Sigmoid colon (tissue), 7 donors: ENCODE measurements around the gene IL16. TPM values are rescaled to one million over a fixed set of nuclear protein-coding genes. Genes with fewer than 3 reads are reported as not detected.

ENCODE experiments used
- DNase-seq: peaks from one replicate; pipeline ENCODE4 v3.0.0-alpha.2; 2019
- H3K27ac ChIP-seq, 4 donors: fragments of 200-600 bp; sonication (generic); one replicate each; pipeline ENCODE4 v1.5.1; 2016 to 2019; ENCODE audit warnings: mild to moderate bottlenecking in 1 of 4
- H3K27me3 ChIP-seq, 3 donors: fragments of 200-600 bp; sonication (generic); one replicate each; pipeline ENCODE4 v1.5.1; 2019; ENCODE audit warnings: mild to moderate bottlenecking in 1 of 3
- H3K36me3 ChIP-seq, 4 donors: fragments of 200-600 bp; sonication (generic); one replicate each; pipeline ENCODE4 v1.5.1; 2016 to 2019
- H3K4me1 ChIP-seq, 4 donors: fragments of 200-600 bp; sonication (generic); one replicate each; pipeline ENCODE4 v1.5.1; 2017 to 2019
- H3K4me3 ChIP-seq, 4 donors: fragments of 200-600 bp; sonication (generic); one replicate each; pipeline ENCODE4 v1.5.1; 2017 to 2019; ENCODE audit warnings: mild to moderate bottlenecking in 2 of 4, moderate library complexity in 1 of 4
- H3K9me3 ChIP-seq, 4 donors: fragments of 200-600 bp in 3 of 4; sonication (generic) in 3 of 4; one replicate each; pipeline versions ENCODE4 v1.5.1 to v1.6.1; 2013 to 2019
- CTCF ChIP-seq, 4 experiments: fragments of 450-650 bp in 3 of 4; fragments of 200-600 bp in 1 of 4; IDR thresholded peaks; one replicate each; pipeline ENCODE4 v1.5.1; 2016 to 2019; ENCODE audit warnings: antibody characterized with exemption in 4 of 4, mild to moderate bottlenecking in 3 of 4, moderate library complexity in 2 of 4
- EP300 ChIP-seq, 4 donors: sonication (generic); formaldehyde crosslinking; IDR thresholded peaks; one replicate each; pipeline ENCODE4 v1.6.1; 2017; ENCODE audit warnings: antibody characterized with exemption in 4 of 4
- POLR2A ChIP-seq, 2 donors: fragments of 450-650 bp; IDR thresholded peaks; one replicate each; pipeline ENCODE4 v1.6.1; 2016; ENCODE audit warnings: antibody characterized with exemption in 2 of 2, mild to moderate bottlenecking in 2 of 2, moderate library complexity in 2 of 2
- POLR2AphosphoS5 ChIP-seq, 4 donors: sonication (generic); formaldehyde crosslinking; IDR thresholded peaks; one replicate each; pipeline ENCODE4 v1.6.1; 2017; ENCODE audit warnings: antibody characterized with exemption in 4 of 4
- WGBS, 2 donors: extraction: QIAGEN DNeasy Blood & Tissue Kit; methylation state at CpG; one replicate each; pipeline ENCODE4 v1.1.7; 2013; 5-methylcytosine and 5-hydroxymethylcytosine counted together
- intact Hi-C: fragments of 100-400 bp; cut with DNase I; formaldehyde crosslinking; loops from one replicate; pipeline ENCODE4 v1.15.1; 2023
- polyA plus RNA-seq, 3 donors: library from polyadenylated mRNA; stranded (reverse); fragments of 200-250 nt; gene quantifications; one replicate each; pipeline ENCODE4 v1.2.3, GENCODE V29; 2013
- total RNA-seq, 4 donors: library from RNA; depleted of rRNA; stranded (reverse); fragments of >200 nt; gene quantifications; one replicate each; pipeline ENCODE4 v1.1.0, GENCODE V29; 2016
- donor health status: healthy with polysubstance abuse.
- donor health status: Bipolar disorder and iron deficiency.
- donor health status: healthy.

The IL16 gene
- total and polyA plus RNA-seq, 7 donors, result 3.0 to 52.8 (median 8.9) TPM

GRCh38 chr15:81244306-81244705 lies 47.6 kb downstream of the IL16 start:
- Histone ChIP-seq H3K36me3 (no peaks in the 10 kb centered on the region), H3K4me1 (no peaks in the 10 kb centered on the region), H3K9me3 (peaks cover 0 to 5% (median 0%) of the 10 kb centered on the region in 4 donors), H3K27me3 (no peaks in the 10 kb centered on the region), H3K4me3 (no peak overlapping the region), H3K27ac (no peak overlapping the region)
- intact Hi-C loops, result no loop called here
- WGBS, 2 donors, result 64 to 72% methylated on average over 1 of the region's 1 CpG
- no peak for TF ChIP-seq POLR2A (IDR thresholded peaks at IDR 0.05)
- TF ChIP-seq CTCF (IDR thresholded peaks at IDR 0.05), result no peak
- TF ChIP-seq POLR2AphosphoS5 (IDR thresholded peaks at IDR 0.05), result no peak
- TF ChIP-seq EP300 (IDR thresholded peaks at IDR 0.05), result no peak
- DNase-seq, result no peak

- intact Hi-C loops, result no loop called here
- no peaks in the 10 kb centered on the region for H3K36me3 ChIP-seq
- peaks cover 0 to 2% (median 0%) of the 10 kb centered on the region in 4 donors for H3K9me3 ChIP-seq
- TF ChIP-seq CTCF (IDR thresholded peaks at IDR 0.05) (no peak), POLR2A (IDR thresholded peaks at IDR 0.05) (no peak), POLR2AphosphoS5 (IDR thresholded peaks at IDR 0.05) (no peak), EP300 (IDR thresholded peaks at IDR 0.05) (no peak)
- no peak overlapping the region for H3K4me3 ChIP-seq
- H3K27ac ChIP-seq, result no peak overlapping the region
- no peaks in the 10 kb centered on the region for H3K27me3 ChIP-seq
- no peaks in the 10 kb centered on the region for H3K4me1 ChIP-seq
- DNase-seq, result no peak
- 79 to 84% methylated on average over 2 of the region's 2 CpGs for WGBS, 2 donors
Observed at GRCh38 chr15:81253846-81254245, 57.2 kb downstream of the IL16 start.

- H3K4me1 ChIP-seq, result no peaks in the 10 kb centered on the region
- WGBS, 2 donors, result 43 to 57% methylated on average over 5 of the region's 5 CpGs
- H3K36me3 ChIP-seq, result no peaks in the 10 kb centered on the region
- no peaks in the 10 kb centered on the region for H3K27me3 ChIP-seq
- H3K27ac ChIP-seq, result no peak overlapping the region
- no peak for TF ChIP-seq POLR2A (IDR thresholded peaks at IDR 0.05)
- no peak for TF ChIP-seq EP300 (IDR thresholded peaks at IDR 0.05)
- no peak for TF ChIP-seq CTCF (IDR thresholded peaks at IDR 0.05)
- no peak for TF ChIP-seq POLR2AphosphoS5 (IDR thresholded peaks at IDR 0.05)
- H3K4me3 ChIP-seq, result no peak overlapping the region
- DNase-seq, result no peak
- intact Hi-C loops, result no loop called here
- H3K9me3 ChIP-seq, result peaks cover 0 to 2% (median 0%) of the 10 kb centered on the region in 4 donors
Observed at GRCh38 chr15:81254277-81254915, 57.7 kb downstream of the IL16 start.

- no peak overlapping the region for H3K4me3 ChIP-seq
- intact Hi-C loops, result no loop called here
- 82 to 89% methylated on average over 3 of the region's 3 CpGs for WGBS, 2 donors
Observed at GRCh38 chr15:81254916-81255290, 58.2 kb downstream of the IL16 start.

More at GRCh38 chr15:81254916-81255290, 58.2 kb downstream of the IL16 start:
- H3K27ac ChIP-seq, result no peak overlapping the region
- no peaks in the 10 kb centered on the region for H3K27me3 ChIP-seq
- no peaks in the 10 kb centered on the region for H3K4me1 ChIP-seq
- H3K36me3 ChIP-seq, result no peaks in the 10 kb centered on the region
- TF ChIP-seq EP300 (IDR thresholded peaks at IDR 0.05) (no peak), POLR2A (IDR thresholded peaks at IDR 0.05) (no peak), CTCF (IDR thresholded peaks at IDR 0.05) (no peak), POLR2AphosphoS5 (IDR thresholded peaks at IDR 0.05) (no peak)
- DNase-seq, result no peak
- H3K9me3 ChIP-seq, result peaks cover 0 to under 1% (median 0%) of the 10 kb centered on the region in 4 donors
